Neural cell (in vitro differentiated cells): ENCODE results near the gene WDR19. TPM values are rescaled to one million over a fixed set of nuclear protein-coding genes. Genes with fewer than 3 reads are reported as not detected.

Experiments used
- H2AFZ ChIP-seq: fragments of 200-600, 300-800 bp; sonication (generic), shearing (Covaris generic); 2 replicates; pipeline ENCODE4 v1.6.0; 2014; ENCODE audit warnings: low read depth, mild to moderate bottlenecking, antibody characterized with exemption, low read length, moderate library complexity
- H3F3A ChIP-seq: fragments of 200-600 bp; shearing (Covaris generic); 2 replicates; pipeline ENCODE4 v1.6.1; 2016; ENCODE audit warnings: mild to moderate bottlenecking, moderate library complexity, mixed read lengths, antibody characterized with exemption, low read length; ENCODE audit not compliant: insufficient read depth, poor library complexity, severe bottlenecking
- H3K27ac ChIP-seq: fragments of 200-600, 300-800 bp; sonication (generic), shearing (Covaris generic); 2 replicates; pipeline ENCODE4 v1.5.1; 2014; ENCODE audit warnings: mild to moderate bottlenecking, low read length, moderate library complexity
- H3K27me3 ChIP-seq: fragments of 300-800, 200-600 bp; sonication (generic), shearing (Covaris generic); 2 replicates; pipeline ENCODE4 v1.6.0; 2014; ENCODE audit warnings: mild to moderate bottlenecking, low read depth, low read length, moderate library complexity; ENCODE audit not compliant: insufficient read depth
- H3K36me3 ChIP-seq: fragments of 300-800, 200-600 bp; sonication (generic), shearing (Covaris generic); 2 replicates; pipeline ENCODE4 v1.5.1; 2014; ENCODE audit warnings: mild to moderate bottlenecking, antibody characterized with exemption, low read length, moderate library complexity; ENCODE audit not compliant: insufficient read depth
- H3K4me2 ChIP-seq: fragments of 300-800, 200-600 bp; sonication (generic), shearing (Covaris generic); 2 replicates; pipeline ENCODE4 v1.6.0; 2014; ENCODE audit warnings: mild to moderate bottlenecking, low read length
- H3K4me3 ChIP-seq: fragments of 300-800, 200-600 bp; sonication (generic), shearing (Covaris generic); 2 replicates; pipeline ENCODE4 v1.5.1; 2014; ENCODE audit warnings: mild to moderate bottlenecking, low read length, moderate library complexity
- H3K79me2 ChIP-seq: fragments of 200-600 bp; shearing (Covaris generic); replicated peaks from 2 replicates; pipeline ENCODE4 v1.6.0; 2014; ENCODE audit warnings: mild to moderate bottlenecking, low read length, moderate library complexity; ENCODE audit not compliant: insufficient read depth
- H3K9ac ChIP-seq: fragments of 300-800, 200-600 bp; sonication (generic), shearing (Covaris generic); 2 replicates; pipeline ENCODE4 v1.6.1; 2016; ENCODE audit warnings: mild to moderate bottlenecking, low read length, mixed read lengths
- H3K9me2 ChIP-seq: fragments of 200-600 bp; shearing (Covaris generic); 2 replicates; pipeline ENCODE4 v1.6.1; 2016; ENCODE audit warnings: mild to moderate bottlenecking, low read length, mixed read lengths; ENCODE audit not compliant: insufficient read depth
- H3K9me3 ChIP-seq: fragments of 200-600, 300-800 bp; sonication (generic), shearing (Covaris generic); 2 replicates; pipeline ENCODE4 v1.6.1; 2016; ENCODE audit warnings: mild to moderate bottlenecking, mixed run types, low read length, moderate library complexity, mixed read lengths
- H4K20me1 ChIP-seq: fragments of 200-600 bp; shearing (Covaris generic); 2 replicates; pipeline ENCODE4 v1.6.1; 2016; ENCODE audit warnings: mild to moderate bottlenecking, mixed run types; ENCODE audit not compliant: insufficient read depth
- CTCF ChIP-seq: fragments of 450-650 bp; IDR thresholded peaks from 2 replicates; pipeline ENCODE4 v1.5.1; 2014; ENCODE audit warnings: antibody characterized with exemption, mild to moderate bottlenecking, moderate library complexity; ENCODE audit not compliant: poor library complexity, severe bottlenecking
- EP300 ChIP-seq: fragments of 450-650 bp; conservative IDR thresholded peaks from 2 replicates; pipeline ENCODE4 v1.6.1; 2014; ENCODE audit warnings: antibody characterized with exemption, mild to moderate bottlenecking, moderate library complexity; ENCODE audit not compliant: poor library complexity, severe bottlenecking
- EZH2 ChIP-seq: fragments of 200-600, 300-800 bp; shearing (Covaris generic), sonication (generic); IDR thresholded peaks from 2 replicates; pipeline ENCODE4 v1.6.1; 2014; ENCODE audit warnings: antibody characterized with exemption, low read length, borderline replicate concordance, mild to moderate bottlenecking; ENCODE audit not compliant: insufficient read depth, poor library complexity, severe bottlenecking
- MXI1 ChIP-seq: fragments of 450-650 bp; conservative IDR thresholded peaks from 2 replicates; pipeline ENCODE4 v1.6.1; 2014; ENCODE audit warnings: antibody characterized with exemption, mild to moderate bottlenecking; ENCODE audit not compliant: poor library complexity, severe bottlenecking
- POLR2AphosphoS5 ChIP-seq: IDR thresholded peaks from 2 replicates; pipeline ENCODE4 v1.6.1; 2012
- RAD21 ChIP-seq: fragments of 450-650 bp; conservative IDR thresholded peaks from 2 replicates; pipeline ENCODE4 v1.6.1; 2014; ENCODE audit warnings: antibody characterized with exemption, mild to moderate bottlenecking, moderate library complexity
- REST ChIP-seq: IDR thresholded peaks from 2 replicates; pipeline ENCODE4 v1.6.1; 2012; ENCODE audit warnings: borderline replicate concordance
- SMC3 ChIP-seq: fragments of 450-650 bp; conservative IDR thresholded peaks from 2 replicates; pipeline ENCODE4 v1.6.1; 2014; ENCODE audit warnings: antibody characterized with exemption, mild to moderate bottlenecking, moderate library complexity; ENCODE audit not compliant: poor library complexity
- TAF1 ChIP-seq: IDR thresholded peaks from 2 replicates; pipeline ENCODE4 v1.6.1; 2012; ENCODE audit warnings: low read depth
- polyA plus RNA-seq: library from polyadenylated mRNA; depleted of rRNA; stranded (reverse); fragments of >200 nt; gene quantifications from 2 replicates; pipeline ENCODE4 v1.2.3, GENCODE V29; 2014

The WDR19 gene
- polyA plus RNA-seq, 1 donor from 2014 or later: 69.9 TPM

GRCh38 chr4:39279416-39279815 lies 97.1 kb downstream of the WDR19 start:
- Histone ChIP-seq H3K4me2 (no peak overlapping the region), H3K9me3 (no peaks in the 10 kb centered on the region), H3F3A (no peaks in the 10 kb centered on the region), H3K9me2 (no peaks in the 10 kb centered on the region), H3K4me3 (no peak overlapping the region), H3K36me3 (peaks cover 4% of the 10 kb centered on the region), H3K27ac (no peak overlapping the region), H3K27me3 (no peaks in the 10 kb centered on the region), H2AFZ (no peak overlapping the region), H4K20me1 (no peaks in the 10 kb centered on the region), H3K79me2 (no peaks in the 10 kb centered on the region), H3K9ac (no peak overlapping the region)
- TF ChIP-seq EP300 (no peak), REST (no peak), CTCF (no peak), POLR2AphosphoS5 (no peak)

GRCh38 chr4:39280770-39281169 lies 98.4 kb downstream of the WDR19 start:
- no peaks in the 10 kb centered on the region for H3K36me3 ChIP-seq
- no peak overlapping the region for H3K27ac ChIP-seq
- no peak overlapping the region for H3K4me2 ChIP-seq
- no peak overlapping the region for H2AFZ ChIP-seq
- no peaks in the 10 kb centered on the region for H3K79me2 ChIP-seq
- no peaks in the 10 kb centered on the region for H3K9me2 ChIP-seq
- H3F3A ChIP-seq: no peaks in the 10 kb centered on the region
- H4K20me1 ChIP-seq: no peaks in the 10 kb centered on the region
- TF ChIP-seq TAF1 (no peak), REST (no peak), CTCF (no peak), EP300 (no peak), MXI1 (no peak), POLR2AphosphoS5 (no peak), EZH2 (no peak), SMC3 (no peak), RAD21 (no peak)
- H3K9ac ChIP-seq: no peak overlapping the region
- H3K9me3 ChIP-seq: no peaks in the 10 kb centered on the region
- no peaks in the 10 kb centered on the region for H3K27me3 ChIP-seq
- no peak overlapping the region for H3K4me3 ChIP-seq
